ENCODE measurements around the gene PTGES3L.

DNA sequence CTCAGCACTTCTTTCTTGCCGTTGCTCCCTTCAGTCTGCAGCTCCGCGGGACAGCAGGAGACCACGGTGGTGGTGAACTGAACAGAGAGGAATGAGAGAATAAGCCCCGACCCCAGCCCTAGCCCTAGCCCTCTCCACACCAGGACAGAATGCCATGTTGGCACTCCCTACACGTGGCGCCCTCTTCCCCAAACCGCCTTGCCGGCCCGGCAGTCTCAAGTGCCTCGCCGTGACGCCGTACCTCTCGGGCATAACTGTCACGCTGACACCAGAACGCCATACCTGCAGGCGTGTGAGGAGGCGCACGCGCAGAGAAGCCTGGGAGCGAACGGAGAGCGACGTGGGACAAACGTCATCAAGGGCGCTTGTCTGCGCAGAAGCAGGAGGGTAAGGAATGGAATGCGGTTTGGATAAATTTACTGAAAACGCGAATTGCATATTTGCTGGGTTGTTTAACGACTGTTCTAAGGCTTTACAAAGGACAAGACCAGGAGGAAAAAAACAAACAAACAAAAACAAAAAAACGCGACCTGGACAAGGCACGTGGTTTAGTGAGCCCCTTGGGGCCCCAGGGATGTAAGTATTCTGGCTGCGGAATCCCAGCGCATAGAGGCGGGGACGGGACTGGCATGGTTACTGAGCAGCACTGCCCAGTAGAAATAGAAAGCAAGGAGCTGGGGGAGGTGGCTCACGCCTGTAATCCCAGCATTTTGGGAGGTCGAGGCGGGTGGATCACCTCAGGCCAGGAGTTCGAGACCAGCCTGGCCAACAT lies 15.5 kb downstream of the PTGES3L start, which contains the start of gene AARSD1:
- TF ChIP-seq, protein P1, sequence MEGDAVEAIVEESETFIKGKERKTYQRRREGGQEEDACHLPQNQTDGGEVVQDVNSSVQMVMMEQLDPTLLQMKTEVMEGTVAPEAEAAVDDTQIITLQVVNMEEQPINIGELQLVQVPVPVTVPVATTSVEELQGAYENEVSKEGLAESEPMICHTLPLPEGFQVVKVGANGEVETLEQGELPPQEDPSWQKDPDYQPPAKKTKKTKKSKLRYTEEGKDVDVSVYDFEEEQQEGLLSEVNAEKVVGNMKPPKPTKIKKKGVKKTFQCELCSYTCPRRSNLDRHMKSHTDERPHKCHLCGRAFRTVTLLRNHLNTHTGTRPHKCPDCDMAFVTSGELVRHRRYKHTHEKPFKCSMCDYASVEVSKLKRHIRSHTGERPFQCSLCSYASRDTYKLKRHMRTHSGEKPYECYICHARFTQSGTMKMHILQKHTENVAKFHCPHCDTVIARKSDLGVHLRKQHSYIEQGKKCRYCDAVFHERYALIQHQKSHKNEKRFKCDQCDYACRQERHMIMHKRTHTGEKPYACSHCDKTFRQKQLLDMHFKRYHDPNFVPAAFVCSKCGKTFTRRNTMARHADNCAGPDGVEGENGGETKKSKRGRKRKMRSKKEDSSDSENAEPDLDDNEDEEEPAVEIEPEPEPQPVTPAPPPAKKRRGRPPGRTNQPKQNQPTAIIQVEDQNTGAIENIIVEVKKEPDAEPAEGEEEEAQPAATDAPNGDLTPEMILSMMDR (conservative IDR thresholded peaks at IDR 0.05 in 1 of 2, IDR thresholded peaks at IDR 0.05 in 1 of 2; ENCODE audit: low read depth in 1 of 2, low read length in 2 of 2) = no peak
- TF ChIP-seq EZH2 (IDR thresholded peaks at IDR 0.05; ENCODE audit: low read length, missing control alignments) = no peak
